Measurements from ENCODE around the gene STRA6. TPM values are rescaled to one million over a fixed set of nuclear protein-coding genes. Genes with fewer than 3 reads are reported as not detected.

Gene STRA6
- total RNA-seq, 1 experiment from 2014 or later: 0.29 TPM

GRCh38 chr15:74158855-74159650 is 43.5 kb downstream of the STRA6 start:
- Histone ChIP-seq H3K9ac (ENCODE audit: low read length) (no peak overlapping the region), H3K4me2 (ENCODE audit: low read length) (no peak overlapping the region), H3K27me3 (ENCODE audit: low read length) (no peaks in the 10 kb centered on the region), H3F3A (ENCODE audit: low read length, unreplicated experiment) (no peaks in the 10 kb centered on the region), H4K20me1 (ENCODE audit: low read length) (no peaks in the 10 kb centered on the region), H2AFZ (ENCODE audit: low read length) (no peak overlapping the region), H3K36me3 (ENCODE audit: low read depth, low read length) (no peaks in the 10 kb centered on the region), H3K27ac (ENCODE audit: low read length) (no peak overlapping the region), H3K4me1 (ENCODE audit: insufficient read depth, low read length) (no peaks in the 10 kb centered on the region), H3K79me2 (ENCODE audit: low read length) (no peaks in the 10 kb centered on the region), H3K9me3 (ENCODE audit: low read length) (no peaks in the 10 kb centered on the region), H3K4me3 (ENCODE audit: low read length) (no peak overlapping the region), H3K9me2 (replicated peaks; ENCODE audit: low read length) (no peaks in the 10 kb centered on the region)
- BruUV-seq (replicated peaks): no TSS peak
- intact Hi-C loops (cut with micrococcal nuclease): no loop called here
- POLR2A ChIA-PET (ENCODE audit: unreplicated experiment): no interaction called here
- ATAC-seq: no peak
- no peak for DNase-seq
- CTCF ChIA-PET: no interaction called here
- TF ChIP-seq EZH2 (IDR thresholded peaks at IDR 0.05; ENCODE audit: low read length, unreplicated experiment): no peak
- no peak for TF ChIP-seq EZH2phosphoT487 (IDR thresholded peaks at IDR 0.05; ENCODE audit: borderline replicate concordance, low read length)
- TF ChIP-seq, protein P1, sequence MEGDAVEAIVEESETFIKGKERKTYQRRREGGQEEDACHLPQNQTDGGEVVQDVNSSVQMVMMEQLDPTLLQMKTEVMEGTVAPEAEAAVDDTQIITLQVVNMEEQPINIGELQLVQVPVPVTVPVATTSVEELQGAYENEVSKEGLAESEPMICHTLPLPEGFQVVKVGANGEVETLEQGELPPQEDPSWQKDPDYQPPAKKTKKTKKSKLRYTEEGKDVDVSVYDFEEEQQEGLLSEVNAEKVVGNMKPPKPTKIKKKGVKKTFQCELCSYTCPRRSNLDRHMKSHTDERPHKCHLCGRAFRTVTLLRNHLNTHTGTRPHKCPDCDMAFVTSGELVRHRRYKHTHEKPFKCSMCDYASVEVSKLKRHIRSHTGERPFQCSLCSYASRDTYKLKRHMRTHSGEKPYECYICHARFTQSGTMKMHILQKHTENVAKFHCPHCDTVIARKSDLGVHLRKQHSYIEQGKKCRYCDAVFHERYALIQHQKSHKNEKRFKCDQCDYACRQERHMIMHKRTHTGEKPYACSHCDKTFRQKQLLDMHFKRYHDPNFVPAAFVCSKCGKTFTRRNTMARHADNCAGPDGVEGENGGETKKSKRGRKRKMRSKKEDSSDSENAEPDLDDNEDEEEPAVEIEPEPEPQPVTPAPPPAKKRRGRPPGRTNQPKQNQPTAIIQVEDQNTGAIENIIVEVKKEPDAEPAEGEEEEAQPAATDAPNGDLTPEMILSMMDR (conservative IDR thresholded peaks at IDR 0.05; ENCODE audit: low read depth, low read length): no peak

DNA sequence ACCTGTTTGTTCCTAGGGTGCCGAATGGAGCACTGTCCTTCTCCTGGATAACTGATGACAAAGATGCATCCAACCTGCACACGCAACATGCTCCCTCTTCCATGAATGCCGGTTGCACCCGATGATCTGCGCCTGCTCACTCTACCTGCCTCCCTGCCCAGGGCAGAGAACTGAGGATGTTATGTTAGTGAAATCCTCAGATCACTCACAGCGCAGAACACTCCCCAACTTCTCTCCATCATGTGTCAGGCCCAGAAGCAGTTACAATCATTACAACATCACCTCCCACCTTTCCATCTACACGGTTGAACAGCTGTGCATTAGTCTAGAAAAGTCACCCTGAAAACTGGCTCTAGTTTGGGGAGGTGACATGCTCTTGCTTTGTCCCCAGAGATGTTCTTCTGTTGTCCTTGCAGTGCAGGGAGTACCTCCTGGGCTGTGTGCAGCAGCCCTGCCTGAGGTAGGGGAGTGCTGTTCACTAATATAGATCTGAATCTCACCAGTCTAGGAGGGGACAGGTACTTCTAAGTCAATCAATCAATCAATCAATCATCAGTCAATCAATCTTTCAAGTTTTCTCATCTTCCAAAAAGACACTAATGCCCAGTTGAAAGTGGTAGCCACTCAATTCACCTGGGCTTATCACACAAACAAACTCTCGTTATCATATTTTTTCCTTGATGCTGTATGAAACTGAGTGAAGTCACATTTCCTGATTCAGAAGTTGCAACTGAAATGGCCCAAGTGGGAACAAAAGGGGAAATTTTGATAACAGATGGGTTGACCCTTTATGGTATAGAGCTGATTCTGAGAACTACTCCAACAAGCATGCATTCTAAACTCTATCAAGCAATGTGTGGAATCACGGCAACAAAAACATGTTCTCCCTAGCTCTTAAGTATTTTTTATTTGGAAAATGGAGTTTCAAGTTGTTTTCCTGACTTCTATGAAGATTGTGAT is 44.4 kb downstream of the STRA6 start:
- Histone ChIP-seq H3K79me2 (ENCODE audit: low read length) (no peaks in the 10 kb centered on the region), H3K4me2 (ENCODE audit: low read length) (no peak overlapping the region), H3K9me3 (ENCODE audit: low read length) (no peaks in the 10 kb centered on the region), H3K27me3 (ENCODE audit: low read length) (no peaks in the 10 kb centered on the region), H3F3A (ENCODE audit: low read length, unreplicated experiment) (no peaks in the 10 kb centered on the region), H2AFZ (ENCODE audit: low read length) (no peak overlapping the region), H3K36me3 (ENCODE audit: low read depth, low read length) (no peaks in the 10 kb centered on the region), H3K9ac (ENCODE audit: low read length) (no peak overlapping the region), H3K4me3 (ENCODE audit: low read length) (no peak overlapping the region), H3K9me2 (replicated peaks; ENCODE audit: low read length) (no peaks in the 10 kb centered on the region), H3K27ac (ENCODE audit: low read length) (no peak overlapping the region), H4K20me1 (ENCODE audit: low read length) (no peaks in the 10 kb centered on the region), H3K4me1 (ENCODE audit: insufficient read depth, low read length) (no peaks in the 10 kb centered on the region)
- no peak for DNase-seq
- CTCF ChIA-PET: no interaction called here
- BruUV-seq (replicated peaks): no TSS peak
- POLR2A ChIA-PET (ENCODE audit: unreplicated experiment): no interaction called here
- ATAC-seq: no peak
- intact Hi-C loops (cut with micrococcal nuclease): no loop called here
- TF ChIP-seq EZH2phosphoT487 (IDR thresholded peaks at IDR 0.05; ENCODE audit: borderline replicate concordance, low read length) (no peak), EZH2 (IDR thresholded peaks at IDR 0.05; ENCODE audit: low read length, unreplicated experiment) (no peak)
- TF ChIP-seq, protein P1 (conservative IDR thresholded peaks at IDR 0.05; ENCODE audit: low read depth, low read length): no peak
